Activated CD4-positive, alpha-beta T cell treated with anti-CD3 and anti-CD28 coated beads, Interleukin-2, Interleukin-4, amounts not matched to agents 100 ng/mL and 50 ng/mL, durations not matched to agents 16 hours and 8 hours (primary cell): ENCODE measurements around the gene CMTM1.

Source experiments
- DNase-seq: peaks from one replicate; pipeline ENCODE4 v3.0.0-alpha.2; 2020; ENCODE audit warnings: low spot score

The CMTM1 gene

GRCh38 chr16:66566051-66566901 is at the start of gene CMTM1:
Gene CMTM1, plus strand, starts transcription at chr16:66566439. Its CDS starts 75 bp downstream, at chr16:66566514.
- no peak for DNase-seq

- no peak for DNase-seq
Measured at GRCh38 chr16:66516509-66516807, 49.8 kb upstream of the CMTM1 start.

- DNase-seq = peak; percentile 96
Measured at GRCh38 chr16:66516808-66517585, 49.2 kb upstream of the CMTM1 start.

GRCh38 chr16:66517586-66518263 is 48.5 kb upstream of the CMTM1 start:
- no peak for DNase-seq

- DNase-seq = no peak
Measured at GRCh38 chr16:66519482-66520373, 46.5 kb upstream of the CMTM1 start.

GRCh38 chr16:66520406-66521170 is 45.7 kb upstream of the CMTM1 start:
- no peak for DNase-seq

- DNase-seq = no peak
Measured at GRCh38 chr16:66521252-66521713, 45.0 kb upstream of the CMTM1 start.

- DNase-seq = peak; percentile 98
Measured at GRCh38 chr16:66521951-66522771, 44.1 kb upstream of the CMTM1 start.

GRCh38 chr16:66522816-66523590 is 43.2 kb upstream of the CMTM1 start:
- no peak for DNase-seq

GRCh38 chr16:66523861-66524354 is 42.3 kb upstream of the CMTM1 start:
- DNase-seq = peak; percentile 71

- peak; percentile 62 for DNase-seq
Measured at GRCh38 chr16:66524601-66525164, 41.6 kb upstream of the CMTM1 start.

- DNase-seq = no peak
Measured at GRCh38 chr16:66525396-66526180, 40.7 kb upstream of the CMTM1 start.

- no peak for DNase-seq
Measured at GRCh38 chr16:66528294-66528693, 37.9 kb upstream of the CMTM1 start.

- DNase-seq = no peak
Measured at GRCh38 chr16:66529475-66529874, 36.8 kb upstream of the CMTM1 start.

GRCh38 chr16:66534376-66534799 is 31.9 kb upstream of the CMTM1 start:
- DNase-seq = no peak

GRCh38 chr16:66536525-66536924 is 29.7 kb upstream of the CMTM1 start:
- DNase-seq = no peak

- DNase-seq = no peak
Measured at GRCh38 chr16:66537236-66537635, 29.0 kb upstream of the CMTM1 start.

- DNase-seq = no peak
Measured at GRCh38 chr16:66538910-66539309, 27.3 kb upstream of the CMTM1 start.
